Parathyroid adenoma (tissue), 2 donors: ENCODE data around the gene SPIN1.
"Not testable (repeated sequence)": the region's sequence is repeated elsewhere in the genome, so short reads cannot be mapped to it uniquely, and the experiment has no call there.

Source experiments
- H2AFZ ChIP-seq: fragments of 300-600 bp; sonication (generic); one replicate; pipeline ENCODE4 v1.7.0; 2017; ENCODE audit warnings: antibody characterized with exemption, mild to moderate bottlenecking
- H3K27ac ChIP-seq: fragments of 300-600 bp; sonication (generic); one replicate; pipeline ENCODE4 v1.7.0; 2017
- H3K27me3 ChIP-seq: fragments of 300-600 bp; sonication (generic); one replicate; pipeline ENCODE4 v1.7.0; 2017; ENCODE audit warnings: low read length; ENCODE audit not compliant: control insufficient read depth, insufficient read depth
- H3K36me3 ChIP-seq: fragments of 300-600 bp; sonication (generic); one replicate; pipeline ENCODE4 v1.7.0; 2017; ENCODE audit warnings: low read length; ENCODE audit not compliant: control insufficient read depth, insufficient read depth
- H3K4me1 ChIP-seq: fragments of 300-600 bp; sonication (generic); one replicate; pipeline ENCODE4 v1.7.0; 2017; ENCODE audit warnings: control low read depth
- H3K4me2 ChIP-seq: fragments of 300-600 bp; sonication (generic); one replicate; pipeline ENCODE4 v1.7.0; 2017; ENCODE audit warnings: low read length
- H3K4me3 ChIP-seq: fragments of 300-600 bp; sonication (generic); one replicate; pipeline ENCODE4 v1.7.0; 2017; ENCODE audit warnings: low read depth, low read length
- H3K79me2 ChIP-seq: fragments of 300-600 bp; sonication (generic); one replicate; pipeline ENCODE4 v1.7.0; 2017; ENCODE audit warnings: control low read depth
- H3K9ac ChIP-seq: fragments of 300-600 bp; sonication (generic); one replicate; pipeline ENCODE4 v1.7.0; 2017; ENCODE audit warnings: mild to moderate bottlenecking
- H3K9me3 ChIP-seq: fragments of 300-600 bp; sonication (generic); one replicate; pipeline ENCODE4 v1.7.0; 2017; ENCODE audit warnings: low read length; ENCODE audit not compliant: control insufficient read depth
- CTCF ChIP-seq: fragments of 300-600 bp; sonication (generic); IDR thresholded peaks from one replicate; pipeline ENCODE4 v1.7.0; 2017; ENCODE audit warnings: antibody characterized with exemption, mild to moderate bottlenecking
- donor health status: primary hyperparathyroidism.

SPIN1 gene

GRCh38 chr9:88378317-88378716 lies 9.9 kb upstream of the SPIN1 start:
- Histone ChIP-seq H3K4me3 (no peak overlapping the region), H3K9ac (no peak overlapping the region), H3K79me2 (no peaks in the 10 kb centered on the region), H2AFZ (no peak overlapping the region), H3K27ac (no peak overlapping the region), H3K9me3 (no peaks in the 10 kb centered on the region), H3K4me2 (no peak overlapping the region), H3K4me1 (no peaks in the 10 kb centered on the region), H3K36me3 (no peaks in the 10 kb centered on the region), H3K27me3 (no peaks in the 10 kb centered on the region)
- TF ChIP-seq CTCF, result no peak

- Histone ChIP-seq H3K4me2 (no peak overlapping the region), H3K36me3 (no peaks in the 10 kb centered on the region)
Observed at GRCh38 chr9:88379352-88379751, 8.9 kb upstream of the SPIN1 start.

GRCh38 chr9:88380118-88380517 lies 8.1 kb upstream of the SPIN1 start:
- Histone ChIP-seq H3K4me3 (no peak overlapping the region), H3K9me3 (no peaks in the 10 kb centered on the region), H3K36me3 (no peaks in the 10 kb centered on the region), H3K4me2 (no peak overlapping the region), H3K79me2 (no peaks in the 10 kb centered on the region), H3K27me3 (no peaks in the 10 kb centered on the region), H3K4me1 (no peaks in the 10 kb centered on the region), H2AFZ (no peak overlapping the region), H3K27ac (no peak overlapping the region), H3K9ac (no peak overlapping the region)
- no peak for TF ChIP-seq CTCF

More at GRCh38 chr9:88379352-88379751, 8.9 kb upstream of the SPIN1 start:
- Histone ChIP-seq H3K4me3 (no peak overlapping the region), H2AFZ (no peak overlapping the region), H3K4me1 (no peaks in the 10 kb centered on the region), H3K27ac (no peak overlapping the region), H3K9ac (no peak overlapping the region), H3K27me3 (no peaks in the 10 kb centered on the region), H3K79me2 (no peaks in the 10 kb centered on the region), H3K9me3 (no peaks in the 10 kb centered on the region)
- TF ChIP-seq CTCF, result no peak

- not testable (repeated sequence) for H3K27me3 ChIP-seq, H3K4me2 ChIP-seq, H3K27ac ChIP-seq, H3K36me3 ChIP-seq, H3K9me3 ChIP-seq, H2AFZ ChIP-seq, H3K9ac ChIP-seq, H3K79me2 ChIP-seq, H3K4me1 ChIP-seq, H3K4me3 ChIP-seq
Observed at GRCh38 chr9:88381322-88381721, 6.9 kb upstream of the SPIN1 start.

GRCh38 chr9:88383176-88383575 lies 5.1 kb upstream of the SPIN1 start:
- Histone ChIP-seq H3K4me1 (no peaks in the 10 kb centered on the region), H3K9ac (no peak overlapping the region), H3K36me3 (no peaks in the 10 kb centered on the region), H3K79me2 (no peaks in the 10 kb centered on the region), H3K27ac (no peak overlapping the region), H3K27me3 (no peaks in the 10 kb centered on the region), H3K9me3 (no peaks in the 10 kb centered on the region), H3K4me2 (no peak overlapping the region), H3K4me3 (no peak overlapping the region), H2AFZ (no peak overlapping the region)
- no peak for TF ChIP-seq CTCF

GRCh38 chr9:88386137-88386536 lies 2.1 kb upstream of the SPIN1 start:
- not testable (repeated sequence) for H3K27ac ChIP-seq, H3K79me2 ChIP-seq, H3K4me1 ChIP-seq, H3K4me3 ChIP-seq, H3K27me3 ChIP-seq, H2AFZ ChIP-seq, H3K36me3 ChIP-seq, H3K9ac ChIP-seq, H3K4me2 ChIP-seq, H3K9me3 ChIP-seq
